Astrocyte (in vitro differentiated cells and primary cell): Measurements from ENCODE around the gene FAM168A.

Source experiments
- CTCF ChIP-seq: IDR thresholded peaks from 2 replicates; pipeline ENCODE4 v1.5.1; 2011; ENCODE audit warnings: low read depth, mild to moderate bottlenecking, inconsistent platforms, low read length, moderate library complexity; ENCODE audit not compliant: insufficient read depth
- EZH2 ChIP-seq: IDR thresholded peaks from 2 replicates; pipeline ENCODE4 v1.6.1; 2012; ENCODE audit warnings: mild to moderate bottlenecking, low read length, inconsistent platforms; ENCODE audit not compliant: insufficient read depth

GRCh38 chr11:73469401-73469800 is 128.5 kb downstream of the FAM168A start:
- TF ChIP-seq EZH2 (no peak), CTCF (no peak)
